HT-29 (cell line): Measurements from ENCODE around the gene CLTB. TPM values are rescaled to one million over a fixed set of nuclear protein-coding genes. Genes with fewer than 3 reads are reported as not detected.
A peak's percentile ranks its signal among the peaks of the same experiment; 100 is the strongest.

Source experiments
- DNase-seq: peaks from one replicate; pipeline ENCODE4 v3.0.0-alpha.2; 2015; ENCODE audit warnings: low spot score
- total RNA-seq: library from RNA; depleted of rRNA; stranded (reverse); fragments of >200 nt; shearing (Covaris generic); gene quantifications from 2 replicates; pipeline ENCODE4 v1.2.3, GENCODE V29; 2014

CLTB gene
- total RNA-seq, 1 experiment from 2014 or later = 87.3 TPM

- no peak for DNase-seq
Observed at GRCh38 chr5:176405656-176406435, 10.5 kb downstream of the CLTB start.

DNA sequence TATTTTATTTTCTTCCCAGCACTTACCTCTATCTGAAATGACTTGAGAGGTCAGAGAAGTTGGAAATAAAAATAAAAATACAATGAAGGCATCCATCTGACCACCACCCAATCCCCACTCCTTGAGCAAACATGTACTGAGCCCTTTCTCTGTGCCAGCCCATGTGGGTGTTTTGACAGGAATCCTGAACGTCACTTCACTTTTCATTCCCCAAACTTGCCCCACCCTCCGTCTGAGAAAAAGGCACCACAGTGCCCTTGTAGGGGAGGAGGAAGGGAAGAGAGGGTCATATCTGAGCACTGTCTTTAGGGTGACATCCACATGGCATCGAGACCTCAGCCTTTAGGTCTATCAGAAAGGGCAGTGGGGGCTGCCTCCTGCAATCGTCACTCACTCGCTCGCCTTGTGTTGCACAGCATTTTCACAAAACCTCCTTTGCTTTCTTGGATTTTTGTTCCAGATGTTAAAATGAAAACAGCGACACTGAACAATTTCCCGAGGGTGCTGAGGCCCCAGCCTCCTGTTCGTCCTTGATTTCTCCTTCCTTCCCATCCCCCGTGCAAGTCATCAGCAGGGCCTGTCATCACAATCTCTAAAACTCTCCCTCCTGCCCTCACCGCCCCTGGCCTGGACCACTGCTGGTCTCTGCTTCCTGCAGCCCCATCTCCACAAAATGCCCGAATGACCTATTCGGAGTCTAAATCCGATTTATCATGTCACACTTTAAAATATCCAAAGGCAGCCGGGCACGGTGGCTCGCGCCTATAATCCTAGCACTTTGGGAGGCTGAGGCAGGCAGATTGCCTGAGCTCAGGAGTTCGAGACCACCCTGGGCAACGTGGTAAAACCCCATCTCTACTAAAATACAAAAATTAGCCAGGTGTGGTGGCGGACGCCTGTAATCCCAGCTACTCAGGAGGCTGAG, 14.8 kb downstream of the CLTB start:
- DNase-seq = no peak

GRCh38 chr5:176400382-176401156, 15.8 kb downstream of the CLTB start:
- DNase-seq = no peak

- no peak for DNase-seq
Observed at GRCh38 chr5:176397736-176398420, 18.5 kb downstream of the CLTB start.

DNA sequence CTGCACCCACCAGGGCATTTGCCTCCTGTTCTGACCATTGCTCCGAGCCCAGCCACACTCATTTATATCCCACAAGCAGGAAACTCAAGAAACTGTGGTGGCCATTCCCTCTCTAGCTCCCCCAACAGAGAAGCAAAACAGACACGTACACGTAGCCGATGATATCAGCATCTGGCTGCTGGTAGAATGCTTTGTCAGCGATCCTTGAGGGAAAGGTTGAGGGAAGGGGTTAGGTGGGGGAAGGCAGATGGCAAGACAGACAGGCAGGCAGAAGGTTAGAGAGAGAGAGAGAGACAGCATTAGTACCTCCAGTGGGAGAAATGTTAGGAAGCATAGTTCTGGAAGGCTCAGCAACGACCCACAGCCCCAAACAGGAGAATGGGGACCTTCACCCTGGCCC, 20.0 kb downstream of the CLTB start:
- DNase-seq = no peak

- DNase-seq = no peak
Observed at GRCh38 chr5:176394881-176395675, 21.3 kb downstream of the CLTB start.

GRCh38 chr5:176394096-176394495, 22.2 kb downstream of the CLTB start:
- no peak for DNase-seq

DNA sequence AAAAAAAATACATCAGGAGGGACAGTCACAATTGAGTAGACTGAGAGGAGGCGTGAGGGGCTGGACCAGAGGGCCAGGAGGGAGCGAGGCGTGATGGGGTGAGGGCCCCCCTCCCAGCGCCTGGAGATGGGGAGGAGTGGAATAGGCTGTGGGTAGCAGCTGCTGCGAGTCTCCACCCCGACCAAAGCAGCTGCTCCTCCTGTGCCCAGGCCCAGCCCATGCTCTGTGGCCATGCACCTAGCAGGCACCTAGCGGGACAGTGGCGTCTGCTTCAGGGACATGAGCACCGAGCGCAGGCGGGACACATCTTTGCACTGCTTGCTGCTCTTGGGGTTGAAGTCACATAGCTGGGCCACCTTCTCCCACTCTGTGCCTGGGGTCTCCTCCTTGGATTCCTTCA, 23.8 kb downstream of the CLTB start:
- no peak for DNase-seq

DNA sequence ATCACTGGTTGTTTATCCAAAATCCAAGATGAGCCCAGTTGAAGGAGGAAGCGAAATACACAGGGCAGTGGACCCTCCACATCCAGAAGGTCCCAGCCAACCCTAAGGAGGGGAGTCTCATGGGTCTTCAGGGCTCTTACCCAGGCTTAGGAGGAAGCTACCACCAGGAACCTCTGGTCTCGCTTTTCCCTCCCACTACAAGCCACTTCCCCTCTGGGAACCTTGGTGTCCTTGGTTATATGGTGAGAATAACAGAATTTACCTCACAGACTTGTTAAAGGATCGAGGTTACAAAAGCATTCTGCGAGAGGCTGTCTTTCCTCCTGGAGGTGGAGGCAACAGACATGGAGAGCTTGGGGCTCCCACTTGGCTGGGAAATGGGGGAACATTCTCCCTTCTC, 24.3 kb downstream of the CLTB start:
- DNase-seq = no peak

DNA sequence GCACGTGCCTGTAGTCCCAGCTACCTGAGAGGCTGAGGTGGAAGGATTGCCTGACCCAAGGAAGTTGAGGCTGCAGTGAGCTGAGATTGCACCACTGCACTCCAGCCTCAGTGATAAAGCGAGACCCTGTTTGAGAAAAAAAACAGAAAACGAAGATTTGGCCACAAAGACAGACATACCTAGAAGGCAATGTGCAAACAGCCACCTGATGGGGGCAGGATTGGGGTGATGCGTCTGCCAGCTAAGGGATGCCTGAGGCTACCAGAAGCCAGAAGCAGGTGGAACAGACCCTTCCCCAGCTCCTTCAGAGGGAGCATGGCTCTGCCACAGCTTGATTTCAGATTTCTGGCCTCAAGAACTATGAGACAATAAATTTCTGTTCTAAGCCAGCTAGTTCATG, 24.9 kb downstream of the CLTB start:
- no peak for DNase-seq

- DNase-seq = no peak
Observed at GRCh38 chr5:176389135-176390123, 26.9 kb downstream of the CLTB start.

- DNase-seq = peak; percentile 99
Observed at GRCh38 chr5:176388444-176389134, 27.8 kb downstream of the CLTB start, which contains the start of the genes HIGD2A and NOP16. Gene HIGD2A (plus strand): TSS chr5:176388751. CDS start chr5:176388820, 69 bp downstream. Gene NOP16 (minus strand): TSS chr5:176388598. CDS start chr5:176388539, 59 bp downstream.

- DNase-seq = no peak
Observed at GRCh38 chr5:176388003-176388443, 28.3 kb downstream of the CLTB start.

GRCh38 chr5:176387384-176387925, 28.9 kb downstream of the CLTB start:
- DNase-seq = peak; percentile 18

GRCh38 chr5:176386491-176386890, 29.8 kb downstream of the CLTB start:
- no peak for DNase-seq

- DNase-seq = no peak
Observed at GRCh38 chr5:176384991-176385390, 31.3 kb downstream of the CLTB start.

GRCh38 chr5:176384366-176384930, 31.9 kb downstream of the CLTB start:
- no peak for DNase-seq

DNA sequence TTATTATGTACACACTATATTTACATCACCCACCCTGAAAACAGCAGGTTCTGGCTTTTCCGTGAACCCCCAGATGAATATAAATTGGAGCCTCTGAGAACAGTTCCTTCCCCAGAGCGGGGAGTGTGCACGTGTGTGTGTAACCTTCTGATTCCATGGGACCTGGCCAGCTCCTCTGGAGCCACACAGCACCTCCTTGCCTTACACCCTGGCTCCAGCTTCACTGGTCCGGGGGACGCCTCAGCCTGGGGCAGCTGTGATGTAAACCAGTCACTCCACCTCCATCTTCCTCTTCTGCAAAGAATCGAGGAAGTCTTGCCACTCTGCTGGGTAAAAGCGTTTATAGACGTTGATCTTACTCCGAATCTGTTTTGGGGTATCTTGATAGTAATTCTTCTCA, 32.4 kb downstream of the CLTB start:
- no peak for DNase-seq
